Stimulated activated CD8-positive, alpha-beta memory T cell treated with anti-CD3 and anti-CD28 coated beads, Interleukin-12 subunit alpha, Interleukin-12 subunit beta, amount 100 ng/mL, for 4 hours (primary cell): ENCODE data around the gene PPP1R1B.
"Not testable (repeated sequence)": the region's sequence is repeated elsewhere in the genome, so short reads cannot be mapped to it uniquely, and the experiment has no call there.

Source experiments
- DNase-seq: peaks from one replicate; pipeline ENCODE4 v3.0.0-alpha.2; 2020; ENCODE audit warnings: low read depth

Gene PPP1R1B

DNA sequence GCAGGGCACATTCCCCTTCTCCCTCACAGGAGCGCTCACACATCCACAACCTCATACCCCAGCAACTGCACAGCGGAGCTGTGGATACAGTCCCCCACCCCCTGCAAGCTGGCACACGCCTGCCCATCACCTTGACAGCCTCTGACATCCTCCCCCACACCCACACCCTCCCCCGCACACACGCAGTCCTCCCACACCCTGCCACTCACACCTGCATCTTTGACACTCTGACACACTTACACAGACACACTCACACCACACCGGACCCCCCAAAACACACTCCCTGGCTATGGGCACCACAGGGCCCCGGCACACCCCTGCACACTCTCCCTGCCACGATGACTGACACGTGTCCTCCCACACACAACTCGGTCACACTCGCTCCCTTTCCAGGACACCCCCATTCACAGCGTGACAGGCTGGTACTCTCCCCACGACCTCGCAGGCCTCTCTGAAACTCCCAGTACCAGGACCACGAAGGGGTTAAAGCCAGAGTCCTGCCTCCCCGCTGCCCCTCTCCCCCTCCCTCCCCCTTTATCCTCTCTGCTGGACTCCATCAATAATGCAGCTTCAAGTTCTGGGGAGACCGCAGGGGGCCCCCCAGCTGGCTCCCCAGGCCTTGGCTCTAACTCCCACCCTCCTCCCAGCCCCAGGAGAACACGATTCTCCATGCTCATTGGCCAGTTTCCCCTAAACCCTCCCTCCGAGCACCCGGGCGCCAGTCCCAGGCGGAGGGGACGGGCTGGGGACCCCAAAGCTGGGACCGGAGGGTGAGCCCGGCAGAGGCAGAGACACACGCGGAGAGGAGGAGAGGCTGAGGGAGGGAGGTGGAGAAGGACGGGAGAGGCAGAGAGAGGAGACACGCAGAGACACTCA is at the start of gene PPP1R1B:
Gene PPP1R1B, plus strand, starts transcription at position 782 of the 876 bp plus-strand sequence. CDS start 441 bp downstream, outside the sequence.
- no peak for DNase-seq

DNA sequence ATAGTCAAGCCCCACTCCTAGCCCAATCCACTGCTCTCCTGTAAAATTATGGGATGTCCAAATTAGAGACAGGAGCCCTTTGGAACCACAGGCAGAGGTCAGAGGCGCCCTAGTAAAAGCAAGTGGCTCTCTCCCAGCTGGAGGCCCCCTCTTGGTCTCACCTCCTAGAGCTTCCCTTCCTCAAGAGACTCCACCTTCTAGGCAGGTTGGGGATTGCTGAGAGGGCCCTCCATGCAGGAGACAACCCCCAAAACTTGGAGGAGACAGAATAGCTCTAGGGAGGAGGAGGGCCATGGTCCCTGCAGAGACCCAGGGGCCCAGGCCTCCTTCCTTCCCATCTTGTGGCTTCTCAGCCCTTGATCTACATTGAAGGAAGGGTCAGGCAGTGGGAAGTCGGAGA is 48.5 kb upstream of the PPP1R1B start:
- no peak for DNase-seq

GRCh38 chr17:39579318-39580081 is 47.3 kb upstream of the PPP1R1B start:
- DNase-seq = no peak

GRCh38 chr17:39580082-39580468 is 46.7 kb upstream of the PPP1R1B start:
- no peak for DNase-seq

DNA sequence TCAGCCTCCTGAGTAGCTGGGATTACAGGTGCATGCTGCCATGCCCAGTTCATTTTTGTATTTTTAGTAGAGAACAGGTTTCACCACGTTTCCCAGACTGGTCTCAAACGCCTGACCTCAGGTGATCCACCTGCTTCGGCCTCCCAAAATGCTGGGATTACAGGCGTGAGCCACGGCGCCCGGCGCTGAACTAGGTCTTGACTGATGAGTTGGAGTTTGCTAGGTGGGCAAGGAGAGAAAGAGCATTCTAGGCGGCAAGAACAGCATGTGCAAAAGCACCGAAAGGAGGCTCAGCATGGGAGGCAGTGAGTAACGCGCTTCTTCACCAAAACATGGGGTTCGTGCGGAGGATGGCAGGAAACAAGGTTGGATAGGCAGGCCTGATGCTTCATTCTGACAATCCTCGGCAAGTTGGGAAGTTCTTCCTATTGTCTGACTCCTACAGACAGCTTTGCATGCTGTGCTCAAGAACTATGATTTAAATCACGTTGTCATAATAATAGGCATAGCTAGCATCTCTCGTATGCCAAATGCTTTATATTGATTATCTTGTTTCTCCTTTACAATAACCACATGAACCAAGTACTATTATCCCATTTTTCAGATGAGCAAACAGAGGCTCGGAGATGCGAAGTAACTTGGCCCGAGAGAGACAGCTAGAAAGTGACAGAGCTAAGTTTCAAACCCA is 45.5 kb upstream of the PPP1R1B start:
- DNase-seq = no peak

DNA sequence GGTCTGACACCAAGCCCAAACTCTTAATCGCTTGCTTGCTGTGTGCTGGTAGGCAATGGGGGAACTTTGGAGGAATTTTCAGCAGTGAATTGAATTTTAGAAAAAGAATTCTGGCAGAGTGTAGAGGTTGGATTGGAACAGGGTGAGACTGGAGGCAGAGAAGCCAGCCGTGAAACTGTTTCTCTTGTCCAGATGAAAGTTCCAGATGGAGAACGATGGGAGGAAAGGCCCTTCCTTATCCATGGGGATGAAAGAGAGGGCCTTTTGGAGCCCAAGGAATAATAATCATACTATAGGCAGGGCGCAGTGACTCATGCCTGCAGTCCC is 45.0 kb upstream of the PPP1R1B start:
- no peak for DNase-seq

DNA sequence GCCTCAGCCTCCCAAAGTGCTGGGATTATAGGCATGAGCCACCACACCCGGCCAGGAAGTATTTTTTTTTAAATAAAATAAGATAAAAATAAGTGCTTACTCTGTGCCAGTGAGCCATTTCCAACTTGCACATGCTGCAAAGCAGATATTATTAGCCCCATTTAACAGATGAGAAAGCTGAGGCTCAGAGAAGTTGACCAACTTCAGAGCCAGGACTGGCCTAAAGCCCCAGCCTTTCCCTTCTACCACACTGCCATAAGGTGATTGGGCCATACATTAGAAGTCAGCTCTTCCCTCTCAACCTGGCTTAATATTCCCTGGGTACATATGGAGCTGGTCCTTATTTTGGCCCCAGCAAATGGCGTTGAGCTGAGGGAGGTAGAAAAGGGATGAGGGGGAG is 44.1 kb upstream of the PPP1R1B start:
- DNase-seq = no peak

DNA sequence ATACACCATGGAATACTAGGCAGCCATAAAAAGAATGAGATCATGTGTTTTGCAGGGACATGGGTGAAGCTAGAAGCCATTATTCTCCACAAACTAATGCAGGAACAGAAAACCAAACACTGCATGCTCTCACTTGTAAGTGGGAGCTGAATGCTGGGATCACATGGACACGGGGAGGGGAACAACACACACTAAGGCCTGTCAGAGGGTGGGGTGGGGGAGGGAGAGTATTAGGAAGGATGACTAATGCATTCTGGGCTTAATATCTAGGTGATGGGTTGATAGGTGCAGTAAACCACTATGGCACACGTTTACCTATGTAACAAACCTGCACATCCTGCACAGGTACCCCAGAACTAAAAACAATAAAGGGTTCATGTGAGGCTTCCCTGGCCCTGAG is 36.6 kb upstream of the PPP1R1B start:
- DNase-seq = not testable (repeated sequence)

GRCh38 chr17:39591958-39592954 is 34.5 kb upstream of the PPP1R1B start:
- no peak for DNase-seq

DNA sequence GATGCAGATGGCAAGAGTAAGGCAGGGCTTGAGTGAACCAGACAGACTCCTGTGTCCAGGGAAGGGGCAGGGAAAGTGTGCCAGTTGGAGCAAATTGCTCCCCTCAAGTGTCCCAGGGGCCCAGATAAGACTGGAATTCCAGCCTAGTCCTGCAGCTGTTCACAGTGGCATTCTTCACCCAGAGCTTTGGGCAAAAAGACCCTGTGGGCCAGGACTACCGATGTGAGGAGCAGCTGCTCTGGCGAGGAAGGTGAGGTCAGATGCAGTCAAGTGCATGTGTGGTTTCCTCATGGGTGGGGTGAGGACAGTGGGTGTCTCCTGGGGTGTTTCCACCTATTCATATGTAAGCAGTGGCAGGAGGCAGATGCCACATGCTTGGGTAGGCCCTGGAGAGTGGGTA is 33.4 kb upstream of the PPP1R1B start:
- no peak for DNase-seq

GRCh38 chr17:39595294-39595693 is 31.5 kb upstream of the PPP1R1B start:
- no peak for DNase-seq

GRCh38 chr17:39595928-39596510 is 30.7 kb upstream of the PPP1R1B start:
- no peak for DNase-seq

DNA sequence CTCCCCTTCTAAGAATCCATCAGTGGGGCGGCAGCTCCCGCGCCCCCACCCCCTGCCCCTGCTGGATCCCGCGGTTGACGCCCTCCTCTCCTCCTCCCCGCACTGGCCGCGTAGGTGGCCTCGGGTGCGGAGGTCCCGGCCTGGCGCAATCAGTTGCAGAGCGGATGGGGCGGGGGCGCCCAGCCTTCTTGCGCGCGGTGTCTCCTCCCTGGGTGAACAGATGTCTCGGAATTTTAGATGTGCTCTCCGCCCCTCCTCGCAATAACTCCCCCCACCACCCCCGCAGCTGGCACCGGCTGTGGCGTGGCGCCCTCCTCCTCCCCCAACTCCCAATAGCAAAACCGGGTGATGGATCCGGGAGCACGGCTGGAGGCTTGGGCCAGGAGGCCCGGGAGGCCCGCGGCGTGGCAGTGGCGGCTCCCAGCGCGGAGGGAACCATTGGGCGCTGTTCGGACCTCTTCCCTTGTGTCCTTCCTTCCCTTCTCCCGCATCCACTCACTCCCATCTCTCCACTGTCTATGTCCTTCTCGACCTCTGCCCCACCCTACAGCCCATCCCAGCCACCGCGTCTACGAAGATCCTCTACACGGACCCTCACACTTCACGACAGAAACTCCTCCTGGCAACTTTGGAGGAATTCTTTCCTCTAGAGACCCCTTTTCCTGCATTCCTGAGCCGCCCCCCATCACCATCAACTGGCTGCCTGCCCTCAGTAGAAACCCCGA is 30.0 kb upstream of the PPP1R1B start:
- DNase-seq = no peak

- DNase-seq = no peak
Measured at GRCh38 chr17:39597372-39598046, 29.2 kb upstream of the PPP1R1B start.

- no peak for DNase-seq
Measured at GRCh38 chr17:39598047-39598481, 28.7 kb upstream of the PPP1R1B start.

DNA sequence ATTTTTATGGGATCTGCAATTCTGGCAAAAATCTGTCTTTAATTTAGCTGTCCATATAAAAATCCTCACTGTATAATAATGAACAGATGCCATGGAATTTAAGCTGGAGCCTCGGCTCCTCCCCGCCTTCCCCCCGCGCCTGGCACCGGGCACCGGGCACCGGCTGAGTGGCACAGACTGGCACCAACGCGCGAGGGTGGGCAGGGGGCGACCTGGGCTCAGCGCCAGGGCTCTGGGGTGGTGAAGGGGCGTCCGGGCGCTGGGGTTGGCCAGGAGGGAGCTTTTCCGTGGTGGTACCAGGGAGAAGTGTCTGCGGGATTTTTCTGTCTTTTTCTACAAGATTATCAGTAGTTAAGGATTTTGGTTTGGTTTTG is 28.1 kb upstream of the PPP1R1B start:
- no peak for DNase-seq

DNA sequence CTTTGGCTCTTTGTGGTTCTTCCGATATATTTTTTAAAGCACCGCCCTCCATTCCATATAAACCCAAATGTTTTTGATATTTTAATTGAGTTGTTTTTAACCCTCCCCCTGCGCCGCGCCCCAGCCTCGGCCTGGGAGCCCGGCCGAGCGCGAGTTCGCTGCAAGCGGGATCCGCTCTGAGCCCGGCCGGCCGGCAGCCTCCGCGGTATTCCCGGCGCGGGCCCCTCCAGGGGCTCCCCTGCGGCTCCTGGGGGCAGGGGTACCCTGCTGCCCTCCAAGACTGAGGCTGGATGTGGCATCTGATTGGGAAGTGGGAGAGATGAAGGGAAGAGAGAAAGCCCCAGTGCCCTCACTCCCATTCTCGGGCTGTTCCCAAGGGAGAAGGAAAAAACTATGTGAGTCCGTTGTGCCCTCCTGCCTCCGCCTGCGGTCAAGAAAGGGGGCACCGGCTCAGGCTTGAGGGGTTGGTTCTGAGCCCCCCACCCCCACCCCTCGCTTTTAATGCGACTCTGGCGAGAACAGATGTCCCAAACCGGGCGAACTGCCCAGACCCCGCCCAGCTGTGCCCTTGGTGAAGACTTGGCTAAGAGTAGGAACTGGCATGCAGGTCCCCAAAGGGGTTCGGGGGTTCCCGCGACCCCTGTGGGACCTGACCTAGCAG is 27.6 kb upstream of the PPP1R1B start:
- DNase-seq = no peak

- no peak for DNase-seq
Measured at GRCh38 chr17:39599665-39600231, 27.0 kb upstream of the PPP1R1B start.
